ENCODE measurements around the gene HSD11B2.
A peak's percentile ranks its signal among the peaks of the same experiment; 100 is the strongest.

The HSD11B2 gene

DNA sequence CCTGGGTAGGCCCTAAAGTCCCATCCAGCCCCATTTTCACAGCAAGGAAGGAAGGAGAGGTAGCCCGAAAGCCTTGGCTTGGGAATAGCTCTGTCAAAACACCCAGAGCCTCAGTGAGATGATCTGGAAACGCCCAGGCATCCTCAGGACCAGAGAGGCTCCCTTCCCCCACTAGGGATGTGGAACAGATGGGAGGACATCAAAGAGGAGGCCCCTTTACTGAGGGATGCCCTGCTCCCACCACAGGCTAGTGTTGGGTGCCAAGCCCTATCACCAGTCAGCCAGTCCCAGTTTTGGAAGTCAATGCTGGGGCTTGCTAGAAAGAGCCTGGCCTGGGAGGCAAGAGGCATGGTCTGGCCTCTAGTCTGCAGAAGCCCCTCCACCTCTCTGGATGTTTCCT, 42.3 kb upstream of the HSD11B2 start:
- TF ChIP-seq, protein P1, sequence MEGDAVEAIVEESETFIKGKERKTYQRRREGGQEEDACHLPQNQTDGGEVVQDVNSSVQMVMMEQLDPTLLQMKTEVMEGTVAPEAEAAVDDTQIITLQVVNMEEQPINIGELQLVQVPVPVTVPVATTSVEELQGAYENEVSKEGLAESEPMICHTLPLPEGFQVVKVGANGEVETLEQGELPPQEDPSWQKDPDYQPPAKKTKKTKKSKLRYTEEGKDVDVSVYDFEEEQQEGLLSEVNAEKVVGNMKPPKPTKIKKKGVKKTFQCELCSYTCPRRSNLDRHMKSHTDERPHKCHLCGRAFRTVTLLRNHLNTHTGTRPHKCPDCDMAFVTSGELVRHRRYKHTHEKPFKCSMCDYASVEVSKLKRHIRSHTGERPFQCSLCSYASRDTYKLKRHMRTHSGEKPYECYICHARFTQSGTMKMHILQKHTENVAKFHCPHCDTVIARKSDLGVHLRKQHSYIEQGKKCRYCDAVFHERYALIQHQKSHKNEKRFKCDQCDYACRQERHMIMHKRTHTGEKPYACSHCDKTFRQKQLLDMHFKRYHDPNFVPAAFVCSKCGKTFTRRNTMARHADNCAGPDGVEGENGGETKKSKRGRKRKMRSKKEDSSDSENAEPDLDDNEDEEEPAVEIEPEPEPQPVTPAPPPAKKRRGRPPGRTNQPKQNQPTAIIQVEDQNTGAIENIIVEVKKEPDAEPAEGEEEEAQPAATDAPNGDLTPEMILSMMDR (IDR thresholded peaks at IDR 0.05) = no peak
- no peak overlapping the region for H3K27ac ChIP-seq

DNA sequence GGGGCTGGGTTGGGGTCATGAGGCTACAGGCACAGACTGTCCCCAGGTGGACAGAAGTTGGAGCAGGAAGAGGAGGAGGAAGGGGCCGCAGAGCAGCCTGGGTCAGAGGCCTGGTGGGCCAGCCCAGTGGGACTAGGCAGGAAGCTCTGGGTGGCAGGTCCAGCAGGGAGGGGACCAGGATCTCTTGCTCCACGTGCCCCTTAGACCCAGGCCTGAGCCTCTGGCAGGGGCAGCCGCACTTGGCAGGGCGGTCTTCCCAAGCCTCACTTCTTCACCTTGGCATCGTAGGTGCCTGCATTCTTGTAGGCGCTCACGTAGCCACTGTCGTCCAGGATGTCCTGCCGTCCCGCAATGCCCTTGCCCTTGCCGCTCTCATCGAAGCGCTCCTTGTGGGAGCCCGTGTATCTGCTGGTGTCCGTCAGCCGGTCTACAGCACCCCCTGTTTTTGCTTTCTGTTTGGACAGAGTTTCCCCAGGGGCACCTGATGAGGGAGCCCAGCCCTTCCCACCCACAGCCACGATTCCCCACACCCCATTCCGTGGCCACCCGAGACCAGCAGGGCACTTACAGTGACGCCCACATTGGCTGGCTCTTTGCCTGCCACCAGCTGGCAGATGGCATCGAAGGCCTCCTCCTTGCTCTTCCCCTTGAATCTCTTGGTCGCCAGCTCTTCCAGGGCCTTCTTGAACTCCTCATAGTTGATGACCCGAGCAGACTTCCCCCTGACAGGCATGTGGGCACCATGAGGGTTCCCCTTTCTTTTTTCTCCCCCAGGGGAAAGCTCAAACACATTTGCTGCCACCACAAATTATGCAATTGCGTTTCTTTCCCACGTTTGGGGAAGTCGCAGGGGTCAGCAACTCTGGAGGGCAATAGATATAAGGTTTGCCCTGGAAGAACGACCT, 40.8 kb upstream of the HSD11B2 start:
- no peak overlapping the region for H3K27ac ChIP-seq
- TF ChIP-seq, protein P1 (IDR thresholded peaks at IDR 0.05) = no peak

DNA sequence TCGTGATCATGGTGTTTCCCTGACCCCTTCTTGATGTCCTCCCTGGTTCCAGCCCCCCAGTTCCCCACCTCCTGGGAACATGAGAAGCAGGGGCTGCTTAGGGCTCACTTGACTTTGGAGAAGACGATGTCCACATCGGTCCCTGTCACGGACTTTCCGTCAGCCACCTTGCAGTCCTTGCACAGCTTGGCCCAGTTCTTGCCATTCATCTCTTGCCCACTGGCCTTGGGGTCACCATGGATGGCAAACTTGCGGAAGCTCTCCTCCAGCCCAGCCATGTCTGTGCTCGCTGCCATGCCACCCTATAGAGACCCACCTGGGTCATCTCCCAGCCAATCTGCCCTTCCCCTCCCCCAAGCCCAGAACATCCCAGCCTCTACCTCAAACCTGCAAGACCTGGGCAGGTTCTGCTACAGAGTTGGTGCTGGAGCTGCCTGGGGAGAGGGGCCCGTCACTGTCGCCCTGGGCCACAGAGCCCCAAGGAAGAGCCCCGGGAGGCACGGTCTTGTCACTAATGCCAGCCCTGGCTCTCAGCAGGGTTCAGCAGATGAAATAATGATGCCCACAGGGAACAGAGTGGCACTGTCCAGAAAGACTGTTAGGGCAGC, 40.0 kb upstream of the HSD11B2 start:
- TF ChIP-seq ZFX (IDR thresholded peaks at IDR 0.05; ENCODE audit: borderline replicate concordance) = no peak
- TF ChIP-seq, protein P1 (IDR thresholded peaks at IDR 0.05) = no peak
- no peak overlapping the region for H3K27ac ChIP-seq

DNA sequence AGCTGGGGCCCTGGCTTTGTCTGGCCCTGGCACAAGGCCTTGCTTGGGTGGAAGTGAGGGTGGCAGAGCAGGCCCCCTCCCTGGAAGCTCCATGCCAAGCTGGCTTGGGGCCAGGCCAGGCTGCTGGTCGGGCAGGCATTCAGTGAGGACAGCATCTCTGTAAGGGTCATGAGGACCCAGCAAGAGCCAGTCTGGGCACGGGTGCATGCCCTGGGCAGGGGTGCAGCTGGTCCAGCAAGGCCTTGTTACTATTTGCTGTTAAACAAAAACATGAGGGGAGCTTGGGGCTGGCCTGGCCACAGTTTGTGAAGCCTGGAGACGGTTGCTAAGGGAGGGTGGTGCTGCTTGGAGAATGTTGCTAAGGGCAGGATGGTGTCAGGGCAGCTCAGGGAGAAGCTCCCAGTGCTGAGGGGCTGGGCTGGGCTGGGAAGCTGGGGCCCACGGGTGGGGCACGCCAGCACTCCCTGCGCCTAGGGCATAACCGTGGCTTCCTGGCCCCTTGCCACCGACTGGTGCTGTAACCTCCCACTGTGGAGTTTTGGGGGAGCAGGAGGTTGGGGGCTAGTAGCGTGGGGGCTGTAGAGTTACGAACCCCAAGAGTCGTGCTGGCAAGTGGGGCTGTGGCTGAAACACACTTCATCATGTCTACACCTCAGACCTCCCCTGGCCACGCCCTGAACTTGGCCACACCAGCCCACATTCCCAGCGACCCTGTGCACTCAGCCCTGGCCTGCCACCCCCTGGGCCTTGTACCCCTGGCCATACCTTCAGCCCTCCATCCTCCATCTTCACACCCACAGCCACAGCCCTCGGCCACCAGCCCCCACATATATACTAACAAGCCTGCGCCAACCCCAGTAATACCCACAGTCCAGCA, 39.3 kb upstream of the HSD11B2 start:
- TF ChIP-seq ZFX (IDR thresholded peaks at IDR 0.05; ENCODE audit: borderline replicate concordance) = no peak
- TF ChIP-seq, protein P1 (IDR thresholded peaks at IDR 0.05) = no peak
- no peak overlapping the region for H3K27ac ChIP-seq

DNA sequence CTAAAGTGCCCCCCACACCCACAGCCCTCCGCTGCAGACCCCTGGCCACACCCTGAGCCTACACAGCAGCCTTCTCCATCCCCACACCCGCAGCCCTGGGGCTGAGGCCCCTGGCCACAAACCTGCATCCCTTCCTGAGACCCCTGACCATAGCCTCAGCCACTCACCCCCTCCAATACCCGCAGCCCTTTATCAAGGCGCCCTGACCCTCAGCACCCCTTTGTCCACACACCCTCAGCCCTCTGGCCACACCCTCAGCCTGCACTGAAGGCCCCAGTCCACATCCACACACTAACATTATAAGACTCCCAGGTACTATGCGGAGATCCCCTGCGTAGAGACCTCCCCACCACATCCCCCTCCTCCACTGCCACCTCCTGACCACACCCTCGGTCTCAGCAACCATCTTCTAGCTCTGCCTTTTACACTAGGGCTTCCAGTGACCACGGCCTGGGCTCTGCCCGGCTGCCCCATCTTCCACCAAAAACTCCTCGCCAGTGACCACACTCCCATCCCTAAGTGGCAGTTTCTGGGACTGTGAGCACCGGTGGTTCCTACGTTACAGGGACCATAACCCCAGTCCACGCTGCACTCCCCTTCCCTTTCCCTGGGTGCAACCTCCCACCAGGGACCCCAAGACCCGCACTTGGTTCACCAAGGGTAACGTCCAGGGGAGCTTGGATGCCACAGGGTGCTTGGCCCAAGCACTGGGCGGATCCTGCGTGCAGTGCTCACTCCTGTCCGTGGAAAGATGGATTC, 38.4 kb upstream of the HSD11B2 start:
- no peak for TF ChIP-seq ZFX (IDR thresholded peaks at IDR 0.05; ENCODE audit: borderline replicate concordance)
- TF ChIP-seq, protein P1 (IDR thresholded peaks at IDR 0.05) = no peak
- no peak overlapping the region for H3K27ac ChIP-seq

DNA sequence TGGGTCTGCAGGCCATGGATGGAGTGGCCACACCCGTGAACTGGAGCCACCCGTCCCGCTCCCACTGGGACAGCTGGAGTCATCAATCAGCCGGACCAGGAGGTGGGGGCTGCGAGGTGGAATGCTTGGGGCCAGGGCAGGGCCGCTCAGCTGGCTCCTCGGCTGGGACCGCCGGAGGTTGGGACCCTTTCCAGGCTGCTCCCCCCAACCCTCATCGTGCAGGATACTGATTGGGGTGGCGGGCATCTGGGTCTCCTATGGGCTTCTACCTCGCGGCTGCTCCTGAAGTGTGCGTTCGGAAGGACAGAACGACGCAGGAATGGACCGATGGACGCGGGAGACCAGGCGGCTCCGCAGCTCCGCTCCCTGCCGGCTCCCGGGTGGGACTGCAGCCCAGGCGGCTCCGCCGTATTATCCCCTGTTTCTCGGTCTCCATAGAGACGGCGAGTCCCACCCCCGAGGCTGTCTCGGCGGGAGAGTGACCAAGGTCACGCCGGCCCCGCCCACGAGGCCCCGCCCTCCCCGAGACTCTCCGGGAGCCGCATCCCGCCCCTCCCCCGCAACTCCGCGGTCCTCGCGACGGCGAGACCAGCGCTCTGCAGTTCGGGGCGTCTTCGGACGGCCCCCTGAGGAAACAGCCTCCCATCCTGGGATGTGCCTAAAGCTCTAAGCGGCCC, 37.7 kb upstream of the HSD11B2 start, which contains the start of gene TPPP3:
TSS of gene TPPP3 (minus strand) at position 388 of the 677 bp plus-strand sequence. CDS start 2,387 bp downstream, outside the sequence.
- no peak within 1 kb of the TSS for H3K27ac ChIP-seq
- TF ChIP-seq, protein P1 (IDR thresholded peaks at IDR 0.05) = peak; percentile 80
- TF ChIP-seq ZFX (IDR thresholded peaks at IDR 0.05; ENCODE audit: borderline replicate concordance) = no peak

Measured in 22Rv1 (cell line).